UCSD-AML1 (cell line): ENCODE data around the gene GRIA3.
"Not testable (repeated sequence)": the region's sequence is repeated elsewhere in the genome, so short reads cannot be mapped to it uniquely, and the experiment has no call there.

Experiments
- DNase-seq: peaks from one replicate; lab custom pipeline; 2025; ENCODE audit not compliant: unreplicated experiment; lab: John Stamatoyannopoulos, UW

Gene GRIA3

GRCh38 chrX:123513585-123514278, 329.7 kb downstream of the GRIA3 start:
- DNase-seq: no peak

- DNase-seq: not testable (repeated sequence)
These were observed 330.2 kb downstream of the GRIA3 start for GRCh38 chrX:123514279-123514640.

GRCh38 chrX:123518791-123519190, 334.7 kb downstream of the GRIA3 start:
- no peak for DNase-seq

- no peak for DNase-seq
These were observed 341.1 kb downstream of the GRIA3 start for GRCh38 chrX:123525123-123525725.

- not testable (repeated sequence) for DNase-seq
These were observed 346.6 kb downstream of the GRIA3 start for GRCh38 chrX:123530726-123531125.
